Breast epithelium (tissue), 3 donors: Measurements from ENCODE around the gene ABL1.

Experiments used
- POLR2A ChIP-seq: fragments of 450-650 bp; IDR thresholded peaks from one replicate; pipeline ENCODE4 v1.6.1; 2016; ENCODE audit warnings: antibody characterized with exemption, mild to moderate bottlenecking, moderate library complexity
- TF ChIP-seq, protein P1 (sequence below), 3 donors: fragments of 450-650 bp; IDR thresholded peaks; one replicate each; pipeline ENCODE4 v1.5.1; 2016 to 2017; ENCODE audit warnings: antibody characterized with exemption in 3 of 3, mild to moderate bottlenecking in 3 of 3, moderate library complexity in 3 of 3

GRCh38 chr9:130898552-130898852 lies 63.4 kb downstream of the ABL1 start:
- TF ChIP-seq, protein P1, sequence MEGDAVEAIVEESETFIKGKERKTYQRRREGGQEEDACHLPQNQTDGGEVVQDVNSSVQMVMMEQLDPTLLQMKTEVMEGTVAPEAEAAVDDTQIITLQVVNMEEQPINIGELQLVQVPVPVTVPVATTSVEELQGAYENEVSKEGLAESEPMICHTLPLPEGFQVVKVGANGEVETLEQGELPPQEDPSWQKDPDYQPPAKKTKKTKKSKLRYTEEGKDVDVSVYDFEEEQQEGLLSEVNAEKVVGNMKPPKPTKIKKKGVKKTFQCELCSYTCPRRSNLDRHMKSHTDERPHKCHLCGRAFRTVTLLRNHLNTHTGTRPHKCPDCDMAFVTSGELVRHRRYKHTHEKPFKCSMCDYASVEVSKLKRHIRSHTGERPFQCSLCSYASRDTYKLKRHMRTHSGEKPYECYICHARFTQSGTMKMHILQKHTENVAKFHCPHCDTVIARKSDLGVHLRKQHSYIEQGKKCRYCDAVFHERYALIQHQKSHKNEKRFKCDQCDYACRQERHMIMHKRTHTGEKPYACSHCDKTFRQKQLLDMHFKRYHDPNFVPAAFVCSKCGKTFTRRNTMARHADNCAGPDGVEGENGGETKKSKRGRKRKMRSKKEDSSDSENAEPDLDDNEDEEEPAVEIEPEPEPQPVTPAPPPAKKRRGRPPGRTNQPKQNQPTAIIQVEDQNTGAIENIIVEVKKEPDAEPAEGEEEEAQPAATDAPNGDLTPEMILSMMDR (IDR thresholded peaks at IDR 0.05), result no peak
- TF ChIP-seq POLR2A, result no peak
